Measurements from ENCODE around the gene ZNF655. TPM values are rescaled to one million over a fixed set of nuclear protein-coding genes. Genes with fewer than 3 reads are reported as not detected.

The ZNF655 gene
- total RNA-seq: 21.4 and 22.1 TPM in 2 replicates

DNA sequence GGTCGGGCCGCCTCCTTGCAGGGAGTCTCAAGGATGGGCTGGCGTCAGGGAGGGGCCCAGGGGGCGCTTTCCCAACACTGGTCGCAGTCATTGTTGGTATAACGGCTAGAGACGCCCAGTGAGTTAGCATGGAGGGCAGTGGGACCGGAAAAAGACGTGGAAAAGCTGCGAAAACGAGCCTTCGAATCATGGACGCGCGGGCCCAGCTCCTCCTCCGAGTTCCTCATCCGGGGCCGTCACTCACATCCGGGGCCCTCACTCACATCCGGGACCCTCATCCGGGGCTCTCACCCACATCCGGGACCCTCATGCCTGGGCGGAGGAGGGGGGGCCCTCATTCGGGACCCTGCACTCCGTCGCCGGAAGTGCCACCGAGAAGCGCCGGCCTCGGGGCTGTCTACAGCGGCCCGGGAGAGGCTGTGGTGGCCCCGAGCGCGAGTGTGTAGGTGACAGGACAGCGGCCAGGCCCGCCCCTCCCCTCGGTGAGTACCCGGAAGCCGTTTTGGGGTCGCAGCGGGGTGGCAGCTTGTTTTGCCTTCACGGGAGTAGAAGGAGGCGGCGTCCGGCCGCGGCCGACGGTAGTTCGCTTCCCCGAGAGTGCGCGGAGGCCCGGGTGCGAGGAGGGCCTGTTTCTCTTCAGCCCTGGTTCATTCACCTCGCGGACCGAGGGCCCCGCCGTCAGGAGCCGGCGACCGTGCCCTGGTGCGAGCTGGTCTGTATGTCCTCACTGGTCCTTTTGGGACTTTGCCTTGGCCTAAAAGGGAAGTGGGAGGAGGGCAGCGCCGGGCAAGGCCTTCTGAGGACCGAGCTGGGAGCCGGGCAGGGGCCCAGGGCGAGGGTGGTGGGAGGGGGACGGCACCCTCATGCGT, at the start of gene ZNF655:
ZNF655 (plus strand) TSS at position 337 of the 869 bp plus-strand sequence. CDS start 1,918 bp downstream, outside the sequence.

DNA sequence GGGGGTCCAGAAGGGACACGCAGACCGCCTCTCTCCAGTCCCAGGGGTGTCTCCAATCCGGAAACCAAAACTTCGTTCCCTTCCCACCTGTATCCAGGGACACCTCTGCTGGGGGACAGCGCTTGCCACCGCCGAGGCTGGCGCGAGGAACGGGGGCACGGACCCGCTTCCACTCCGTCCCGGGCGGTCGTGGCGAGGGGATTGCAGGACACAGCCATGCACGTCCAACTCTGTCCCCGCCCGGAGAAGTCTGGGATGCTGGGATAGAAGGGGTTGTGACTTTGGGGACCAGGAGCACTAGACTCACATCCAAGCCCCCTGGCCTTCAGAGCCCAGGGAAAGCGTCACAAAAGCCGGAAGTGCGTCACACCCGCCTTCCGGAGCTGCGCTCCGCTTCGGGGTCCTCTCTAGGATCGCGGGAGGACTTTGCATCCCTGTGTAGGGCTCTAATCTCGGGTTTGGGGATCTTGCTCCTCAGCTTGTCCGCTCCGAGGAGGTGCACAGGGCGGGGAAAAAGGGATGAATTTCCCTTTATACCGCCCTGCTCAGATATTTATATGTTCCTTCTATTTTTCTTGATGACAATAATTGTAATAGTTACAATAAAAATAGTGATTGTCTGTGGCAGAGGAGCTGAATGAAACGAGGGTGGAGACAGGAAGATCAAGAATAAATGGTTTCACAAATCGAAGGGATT, 6.5 kb upstream of the ZNF655 start, which contains the start of gene FAM200A:
FAM200A (minus strand) TSS at position 348 of the 697 bp plus-strand sequence. CDS start 3,707 bp downstream, outside the sequence.

DNA sequence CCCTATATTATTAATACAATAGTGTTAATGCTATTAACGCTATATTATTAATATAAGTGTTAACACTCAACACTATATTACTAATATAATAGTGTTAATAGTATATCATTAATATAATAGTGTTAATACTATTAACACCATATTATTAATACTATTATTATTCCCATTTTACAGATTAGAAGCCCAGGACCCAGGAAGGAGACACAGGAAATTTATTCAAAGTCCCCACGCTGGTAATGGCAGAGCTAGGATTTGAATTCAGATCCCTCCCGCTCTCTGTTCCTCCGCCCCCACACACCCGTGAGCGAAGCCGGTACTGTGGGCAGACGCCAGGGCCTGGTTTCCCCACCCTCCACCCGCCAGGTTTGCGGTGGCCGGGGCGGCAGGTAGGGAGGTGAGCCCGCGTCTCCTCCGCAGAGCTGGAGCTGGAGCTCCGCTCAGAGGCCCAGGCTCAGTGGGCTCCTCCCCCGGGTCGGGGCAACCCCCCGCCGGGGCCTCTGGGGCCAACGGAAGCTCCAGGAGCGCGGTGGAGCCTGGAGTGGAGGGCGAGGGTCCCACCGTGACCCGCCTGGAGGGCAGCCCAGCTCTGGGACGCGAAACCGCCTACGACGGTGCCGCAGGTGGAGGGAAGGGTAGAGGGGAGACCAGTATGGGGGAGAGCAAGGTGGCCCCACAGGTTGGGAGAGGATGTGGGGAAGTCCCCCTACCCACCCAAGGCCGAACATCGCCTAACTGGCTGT, 39.5 kb downstream of the ZNF655 start, which contains the start of gene TMEM225B:
TMEM225B (plus strand) TSS at position 506 of the 740 bp plus-strand sequence. CDS start 6,122 bp downstream, outside the sequence.

DNA sequence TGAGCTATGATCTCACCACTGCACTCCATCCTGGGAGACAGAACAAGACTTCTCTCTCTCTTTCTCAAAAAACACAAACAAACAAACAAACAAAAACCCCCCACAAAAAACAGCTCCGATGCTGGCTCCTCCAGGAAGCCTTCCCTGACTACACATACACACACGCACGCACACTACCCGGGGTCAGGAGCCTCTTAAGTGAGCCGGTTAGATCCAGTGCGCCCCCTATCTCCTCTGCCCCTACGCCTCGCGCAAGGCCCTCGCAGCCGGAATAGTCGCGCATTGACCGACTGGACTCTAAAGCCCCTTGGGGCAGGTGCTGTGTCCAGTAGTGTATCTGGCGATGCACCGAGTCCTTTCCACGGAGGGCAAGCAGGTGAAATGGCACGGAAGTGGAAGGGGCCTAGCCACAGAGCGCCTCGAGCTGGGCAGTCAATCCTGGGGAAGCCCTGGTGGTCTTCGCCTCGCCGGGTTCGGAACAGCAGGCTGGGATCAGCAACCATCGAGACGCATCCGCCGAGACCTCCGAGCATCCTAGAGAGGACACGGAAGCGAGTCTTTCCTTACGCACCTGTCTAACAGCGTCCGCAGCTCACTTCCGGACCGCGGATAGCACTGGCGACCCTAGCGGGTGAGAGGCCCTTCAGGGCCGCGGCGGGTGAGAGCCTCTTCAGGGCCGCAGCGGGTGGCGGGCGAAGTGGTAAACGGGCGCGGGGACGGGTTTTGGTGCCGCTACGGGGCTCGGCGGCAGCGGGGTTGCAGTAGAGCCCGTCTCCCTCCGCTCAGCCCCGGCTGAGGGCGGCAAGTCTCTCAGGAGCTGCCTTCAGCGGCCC, 58.1 kb downstream of the ZNF655 start, which contains the start of gene ZSCAN25:
ZSCAN25 (plus strand) TSS at position 588 of the 833 bp plus-strand sequence. CDS start 2,661 bp downstream, outside the sequence.

Other genes with a start within 250 kb of the ZNF655 start
- gene ARPC1A, start 232.7 kb upstream of the ZNF655 start, total RNA-seq: 204 and 206 TPM in 2 replicates
- gene ARPC1B, start 183.9 kb upstream of the ZNF655 start, total RNA-seq: 549 and 654 TPM in 2 replicates
- gene PDAP1, start 150.0 kb upstream of the ZNF655 start, total RNA-seq: 138 and 147 TPM in 2 replicates
- 96.2 and 119 TPM in 2 replicates for gene BUD31, start 149.7 kb upstream of the ZNF655 start, total RNA-seq
- 3.4 and 5.1 TPM in 2 replicates for gene PTCD1, start 119.8 kb upstream of the ZNF655 start, total RNA-seq
- gene CPSF4, start 119.7 kb upstream of the ZNF655 start, total RNA-seq: 17.6 and 20.2 TPM in 2 replicates
- gene ATP5MF, start 92.5 kb upstream of the ZNF655 start, total RNA-seq: 2,289 and 2,453 TPM in 2 replicates
- 2.3 and 2.8 TPM in 2 replicates for gene ZNF789, start 85.8 kb upstream of the ZNF655 start, total RNA-seq
- 22.6 and 46.6 TPM in 2 replicates for gene ZNF394, start 58.4 kb upstream of the ZNF655 start, total RNA-seq
- 7.5 and 8.9 TPM in 2 replicates for gene ZKSCAN5, start 54.0 kb upstream of the ZNF655 start, total RNA-seq
- gene FAM200A, start 6.5 kb upstream of the ZNF655 start, total RNA-seq: 3.0 and 3.9 TPM in 2 replicates
- gene TMEM225B, start 39.6 kb downstream of the ZNF655 start, total RNA-seq: 0.15 TPM in 1 of 2 replicates, not detected in the other
- gene ZSCAN25, start 58.3 kb downstream of the ZNF655 start, total RNA-seq: 6.7 and 16.0 TPM in 2 replicates
- gene CYP3A5, start 121.4 kb downstream of the ZNF655 start, total RNA-seq: not detected in 2 replicates
- gene CYP3A7, start 176.6 kb downstream of the ZNF655 start, total RNA-seq: not detected in 2 replicates
- gene CYP3A4, start 225.5 kb downstream of the ZNF655 start, total RNA-seq: not detected in 2 replicates